ENCODE measurements around the gene TSR3. TPM values are rescaled to one million over a fixed set of nuclear protein-coding genes. Genes with fewer than 3 reads are reported as not detected.

The TSR3 gene
- polyA plus RNA-seq, 1 of the 3 experiments (the other 2 are of a cell fraction): 87.3 TPM

GRCh38 chr16:1342526-1343427 lies 8.9 kb downstream of the TSR3 start:
- TF ChIP-seq CHD2 (IDR thresholded peaks at IDR 0.05; ENCODE audit: low read length, partially characterized antibody): peak; percentile 54
- TF ChIP-seq SIN3A (IDR thresholded peaks at IDR 0.05; ENCODE audit: borderline replicate concordance, low read depth, low read length): peak; percentile 61; the same call in 1 of the 2 replicates
- TF ChIP-seq MXI1 (IDR thresholded peaks at IDR 0.05; ENCODE audit: low read depth, low read length): peak; percentile 56
- TF ChIP-seq TCF12 (IDR thresholded peaks at IDR 0.05): no peak
- no peak for TF ChIP-seq EP300 (IDR thresholded peaks at IDR 0.05; ENCODE audit: borderline replicate concordance in 1 of 2, low read depth in 1 of 2, low read length in 1 of 2)
- no peak for TF ChIP-seq MEF2A (IDR thresholded peaks at IDR 0.05; ENCODE audit: borderline replicate concordance, low read depth)
- no peak for TF ChIP-seq ZBTB33 (IDR thresholded peaks at IDR 0.05; ENCODE audit: borderline replicate concordance, low read depth)
- TF ChIP-seq IRF3 (IDR thresholded peaks at IDR 0.05; ENCODE audit: low read depth, low read length): peak; percentile 39; the same call in 1 of the 2 replicates
- TF ChIP-seq RFX5 (IDR thresholded peaks at IDR 0.05; ENCODE audit: low read length): peak; percentile 74; the same call in 1 of the 2 replicates
- no peak for TF ChIP-seq SMC3 (IDR thresholded peaks at IDR 0.05; ENCODE audit: low read depth, low read length)
- no peak for TF ChIP-seq FOSL2 (IDR thresholded peaks at IDR 0.05; ENCODE audit: borderline replicate concordance, low read depth)
- H3K4me2 ChIP-seq: peak overlapping the region; percentile 73
- H3K36me3 ChIP-seq (replicated peaks in 1 of 2; ENCODE audit: control insufficient read depth in 1 of 2, insufficient read depth in 2 of 2, low read length in 1 of 2): peaks cover 0 to under 1% of the 10 kb centered on the region in 2 experiments
- 2% methylated on average over 27 of the region's 49 CpGs for WGBS (ENCODE audit: low lambda C conversion rate)
- no peak overlapping the region; the same call in 1 of the 2 replicates for H2AFZ ChIP-seq (ENCODE audit: low read depth)
- H3K27ac ChIP-seq (ENCODE audit: low read depth in 2 of 2, low read length in 1 of 2): no peak overlapping the region
- H3K9me2 ChIP-seq: no peaks in the 10 kb centered on the region
- peaks cover 0 to 18% of the 10 kb centered on the region in 2 experiments; a peak in 1 of 4 replicates for H3K4me1 ChIP-seq (ENCODE audit: control insufficient read depth in 1 of 2, insufficient read depth in 2 of 2, low read depth in 1 of 2, low read length in 1 of 2)
- no peaks in the 10 kb centered on the region for H3K79me2 ChIP-seq (ENCODE audit: insufficient read depth)
- peak overlapping the region; percentile 41 to 51 for H3K4me3 ChIP-seq (ENCODE audit: low read depth in 2 of 2, low read length in 1 of 2)
- peak; percentile 100 for DNase-seq
- H4K20me1 ChIP-seq (ENCODE audit: insufficient read depth): no peaks in the 10 kb centered on the region
- no peak overlapping the region for H3K9ac ChIP-seq
- H3F3A ChIP-seq (replicated peaks; ENCODE audit: insufficient read depth): no peaks in the 10 kb centered on the region
- peaks cover 18% of the 10 kb centered on the region for H3K27me3 ChIP-seq (ENCODE audit: insufficient read depth)
- CTCF ChIA-PET: interaction anchor here (0.6 to 2.6 kb wide), 7 partner anchors 13 to 126 kb away, joined by 3 to 9 read pairs (median 3); no protein-coding TSS in a partner anchor
- H3K9me3 ChIP-seq: no peaks in the 10 kb centered on the region
- POLR2A ChIA-PET: no interaction called here

All from SK-N-SH (cell line).